ENCODE data around the gene MVP. TPM values are rescaled to one million over a fixed set of nuclear protein-coding genes. Genes with fewer than 3 reads are reported as not detected.
A peak's percentile ranks its signal among the peaks of the same experiment; 100 is the strongest.

The MVP gene
- total and polyA plus RNA-seq, 2 donors (not counting 1 experiment from before 2014, with no cell fraction given): 109 to 121 TPM

DNA sequence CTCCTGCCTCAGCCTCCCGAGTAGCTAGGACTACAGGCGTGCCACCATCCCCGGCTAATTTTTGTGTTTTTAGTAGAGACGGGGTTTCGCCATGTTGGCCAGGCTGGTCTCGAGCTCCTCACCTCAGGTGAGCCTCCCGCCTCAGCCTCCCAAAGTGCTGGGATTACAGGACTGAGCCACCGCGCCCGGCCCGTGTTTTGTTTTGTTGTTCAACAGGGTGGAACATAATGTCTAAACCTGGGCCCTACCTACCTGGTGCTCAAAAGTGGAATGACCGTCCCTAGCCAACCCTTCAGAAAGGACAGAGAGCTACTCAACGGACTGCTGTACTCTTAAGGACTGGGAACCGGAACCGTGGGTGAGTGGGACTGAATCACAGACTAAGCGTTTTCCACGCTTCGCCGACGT lies 30.5 kb upstream of the MVP start:
- Histone ChIP-seq H3K4me1 (ENCODE audit: control insufficient read depth in 2 of 2, insufficient read depth in 2 of 2, low read length in 2 of 2) (peaks cover 23 to 40% of the 10 kb centered on the region in 2 donors), H2AFZ (ENCODE audit: insufficient read depth, low read depth, low read length, poor library complexity, severe bottlenecking) (peak overlapping the region; percentile 89), H3K79me2 (ENCODE audit: control insufficient read depth, insufficient read depth, low read length) (peaks cover 41% of the 10 kb centered on the region), H3K27me3 (replicated peaks in 1 of 4; ENCODE audit: control extremely low read depth in 1 of 4, control insufficient read depth in 3 of 4, insufficient read depth in 4 of 4, low read length in 3 of 4) (no peaks in the 10 kb centered on the region), H3K36me3 (replicated peaks in 1 of 2; ENCODE audit: control extremely low read depth in 1 of 2, control insufficient read depth in 1 of 2, extremely low read depth in 1 of 2, insufficient read depth in 2 of 2, low read length in 1 of 2) (no peaks in the 10 kb centered on the region), H3K9me3 (ENCODE audit: control extremely low read depth in 1 of 3, control insufficient read depth in 2 of 3, insufficient read depth in 1 of 3, low read length in 2 of 3) (no peaks in the 10 kb centered on the region), H3K4me2 (replicated peaks; ENCODE audit: low read depth, low read length, poor library complexity, severe bottlenecking) (peak overlapping the region; percentile 98), H4K20me1 (ENCODE audit: control insufficient read depth, insufficient read depth, low read length, poor library complexity, severe bottlenecking) (no peaks in the 10 kb centered on the region), H3K4me3 (ENCODE audit: control extremely low read depth in 1 of 5, extremely low read depth in 1 of 5, insufficient read depth in 1 of 5, low read depth in 2 of 5, low read length in 4 of 5) (peak overlapping the region; percentile 54 to 78 (median 65)), H3K27ac (ENCODE audit: low read length in 2 of 2) (peak overlapping the region; percentile 74 to 75), H3K9ac (ENCODE audit: low read length) (peak overlapping the region; percentile 66)
- no peak for DNase-seq
- H3K27ac Mint-ChIP-seq: peak overlapping the region; percentile 99
- CTCF ChIA-PET: interaction anchor here (0.6 to 3.8 kb wide), 22 partner anchors 9 to 89 kb away, joined by 3 to 25 read pairs (median 6); partner anchors contain the start of genes MAZ, MVP and PAGR1
- no peak for ATAC-seq (ENCODE audit: low read depth)
- intact Hi-C loops (cut with micrococcal nuclease): loop anchor here (1.0 to 5.0 kb wide), 7 partner anchors 16 to 207 kb away; partner anchors contain the start of genes CDIPT, INO80E, PAGR1 and TAOK2
- POLR2A ChIA-PET: interaction anchor here (0.6 to 2.5 kb wide), 14 partner anchors 15 to 1444 kb away, joined by 3 to 24 read pairs (median 5); partner anchors contain the start of genes C16orf54, MAZ, PAGR1 and PRRT2
- no peaks in the 10 kb centered on the region for H3K9me3 Mint-ChIP-seq (ENCODE audit: insufficient read depth)
- H3K4me1 Mint-ChIP-seq: peaks cover 40% of the 10 kb centered on the region
- TF ChIP-seq, protein P1, sequence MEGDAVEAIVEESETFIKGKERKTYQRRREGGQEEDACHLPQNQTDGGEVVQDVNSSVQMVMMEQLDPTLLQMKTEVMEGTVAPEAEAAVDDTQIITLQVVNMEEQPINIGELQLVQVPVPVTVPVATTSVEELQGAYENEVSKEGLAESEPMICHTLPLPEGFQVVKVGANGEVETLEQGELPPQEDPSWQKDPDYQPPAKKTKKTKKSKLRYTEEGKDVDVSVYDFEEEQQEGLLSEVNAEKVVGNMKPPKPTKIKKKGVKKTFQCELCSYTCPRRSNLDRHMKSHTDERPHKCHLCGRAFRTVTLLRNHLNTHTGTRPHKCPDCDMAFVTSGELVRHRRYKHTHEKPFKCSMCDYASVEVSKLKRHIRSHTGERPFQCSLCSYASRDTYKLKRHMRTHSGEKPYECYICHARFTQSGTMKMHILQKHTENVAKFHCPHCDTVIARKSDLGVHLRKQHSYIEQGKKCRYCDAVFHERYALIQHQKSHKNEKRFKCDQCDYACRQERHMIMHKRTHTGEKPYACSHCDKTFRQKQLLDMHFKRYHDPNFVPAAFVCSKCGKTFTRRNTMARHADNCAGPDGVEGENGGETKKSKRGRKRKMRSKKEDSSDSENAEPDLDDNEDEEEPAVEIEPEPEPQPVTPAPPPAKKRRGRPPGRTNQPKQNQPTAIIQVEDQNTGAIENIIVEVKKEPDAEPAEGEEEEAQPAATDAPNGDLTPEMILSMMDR (IDR thresholded peaks at IDR 0.05): no peak
- no peak for TF ChIP-seq EZH2 (IDR thresholded peaks at IDR 0.05; ENCODE audit: borderline replicate concordance, insufficient read depth, low read depth, low read length, poor library complexity, severe bottlenecking)
- peak overlapping the region; percentile 99 for H3K4me3 Mint-ChIP-seq
- no peaks in the 10 kb centered on the region for H3K27me3 Mint-ChIP-seq
- WGBS (ENCODE audit: insufficient coverage): 78% methylated on average over 20 of the region's 20 CpGs

All from B cell (primary cell).